ENCODE measurements around the gene GSTA3.
"Not testable (repeated sequence)": the region's sequence is repeated elsewhere in the genome, so short reads cannot be mapped to it uniquely, and the experiment has no call there.

GRCh38 chr6:52918771-52919170, 9.3 kb upstream of the GSTA3 start:
- not testable (repeated sequence) for TF ChIP-seq POLR2A, POLR2AphosphoS5 (IDR thresholded peaks at IDR 0.05)
- TF ChIP-seq, protein P1, sequence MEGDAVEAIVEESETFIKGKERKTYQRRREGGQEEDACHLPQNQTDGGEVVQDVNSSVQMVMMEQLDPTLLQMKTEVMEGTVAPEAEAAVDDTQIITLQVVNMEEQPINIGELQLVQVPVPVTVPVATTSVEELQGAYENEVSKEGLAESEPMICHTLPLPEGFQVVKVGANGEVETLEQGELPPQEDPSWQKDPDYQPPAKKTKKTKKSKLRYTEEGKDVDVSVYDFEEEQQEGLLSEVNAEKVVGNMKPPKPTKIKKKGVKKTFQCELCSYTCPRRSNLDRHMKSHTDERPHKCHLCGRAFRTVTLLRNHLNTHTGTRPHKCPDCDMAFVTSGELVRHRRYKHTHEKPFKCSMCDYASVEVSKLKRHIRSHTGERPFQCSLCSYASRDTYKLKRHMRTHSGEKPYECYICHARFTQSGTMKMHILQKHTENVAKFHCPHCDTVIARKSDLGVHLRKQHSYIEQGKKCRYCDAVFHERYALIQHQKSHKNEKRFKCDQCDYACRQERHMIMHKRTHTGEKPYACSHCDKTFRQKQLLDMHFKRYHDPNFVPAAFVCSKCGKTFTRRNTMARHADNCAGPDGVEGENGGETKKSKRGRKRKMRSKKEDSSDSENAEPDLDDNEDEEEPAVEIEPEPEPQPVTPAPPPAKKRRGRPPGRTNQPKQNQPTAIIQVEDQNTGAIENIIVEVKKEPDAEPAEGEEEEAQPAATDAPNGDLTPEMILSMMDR (IDR thresholded peaks at IDR 0.05) = not testable (repeated sequence)

Data from sigmoid colon (tissue), 4 donors.